Measurements from ENCODE around the gene HOXB2.

DNA sequence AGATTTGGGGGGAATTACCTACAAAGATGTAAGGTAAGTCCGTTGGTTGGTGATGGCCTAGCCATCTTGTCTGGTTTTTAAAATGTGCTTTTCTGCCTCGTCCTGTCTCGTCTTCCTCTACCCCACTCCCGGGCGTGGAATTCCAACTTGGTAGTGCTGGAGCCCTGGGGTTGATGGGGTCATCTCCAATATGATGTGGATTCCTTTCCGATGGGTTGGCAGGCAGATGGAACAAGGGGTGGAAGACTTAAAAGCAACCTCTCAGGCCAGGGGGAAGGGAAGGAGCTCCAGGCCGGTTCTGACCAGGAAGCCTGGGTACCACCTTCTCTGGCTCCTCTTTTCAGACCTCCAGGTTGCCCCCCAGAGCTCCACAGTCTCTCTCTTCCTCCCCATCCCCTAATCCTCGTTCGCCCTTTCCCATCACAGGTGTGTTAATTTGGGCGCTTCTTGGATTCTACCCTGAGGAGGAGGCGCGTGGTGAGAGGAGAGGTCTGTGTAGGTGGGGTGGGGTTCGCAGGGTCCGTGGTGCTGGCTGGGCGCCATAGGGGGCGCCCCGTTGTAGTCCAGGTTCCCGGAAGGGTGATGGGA, 5.1 kb upstream of the HOXB2 start:
- TF ChIP-seq, protein P1, sequence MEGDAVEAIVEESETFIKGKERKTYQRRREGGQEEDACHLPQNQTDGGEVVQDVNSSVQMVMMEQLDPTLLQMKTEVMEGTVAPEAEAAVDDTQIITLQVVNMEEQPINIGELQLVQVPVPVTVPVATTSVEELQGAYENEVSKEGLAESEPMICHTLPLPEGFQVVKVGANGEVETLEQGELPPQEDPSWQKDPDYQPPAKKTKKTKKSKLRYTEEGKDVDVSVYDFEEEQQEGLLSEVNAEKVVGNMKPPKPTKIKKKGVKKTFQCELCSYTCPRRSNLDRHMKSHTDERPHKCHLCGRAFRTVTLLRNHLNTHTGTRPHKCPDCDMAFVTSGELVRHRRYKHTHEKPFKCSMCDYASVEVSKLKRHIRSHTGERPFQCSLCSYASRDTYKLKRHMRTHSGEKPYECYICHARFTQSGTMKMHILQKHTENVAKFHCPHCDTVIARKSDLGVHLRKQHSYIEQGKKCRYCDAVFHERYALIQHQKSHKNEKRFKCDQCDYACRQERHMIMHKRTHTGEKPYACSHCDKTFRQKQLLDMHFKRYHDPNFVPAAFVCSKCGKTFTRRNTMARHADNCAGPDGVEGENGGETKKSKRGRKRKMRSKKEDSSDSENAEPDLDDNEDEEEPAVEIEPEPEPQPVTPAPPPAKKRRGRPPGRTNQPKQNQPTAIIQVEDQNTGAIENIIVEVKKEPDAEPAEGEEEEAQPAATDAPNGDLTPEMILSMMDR (IDR thresholded peaks at IDR 0.05; ENCODE audit: poor library complexity) = no peak
- TF ChIP-seq EZH2 (IDR thresholded peaks at IDR 0.05; ENCODE audit: borderline replicate concordance) = no peak
